ENCODE data around the gene ADCYAP1R1. TPM values are rescaled to one million over a fixed set of nuclear protein-coding genes. Genes with fewer than 3 reads are reported as not detected.

The ADCYAP1R1 gene
- total RNA-seq, 1 donor from 2014 or later, result 0.39 TPM

DNA sequence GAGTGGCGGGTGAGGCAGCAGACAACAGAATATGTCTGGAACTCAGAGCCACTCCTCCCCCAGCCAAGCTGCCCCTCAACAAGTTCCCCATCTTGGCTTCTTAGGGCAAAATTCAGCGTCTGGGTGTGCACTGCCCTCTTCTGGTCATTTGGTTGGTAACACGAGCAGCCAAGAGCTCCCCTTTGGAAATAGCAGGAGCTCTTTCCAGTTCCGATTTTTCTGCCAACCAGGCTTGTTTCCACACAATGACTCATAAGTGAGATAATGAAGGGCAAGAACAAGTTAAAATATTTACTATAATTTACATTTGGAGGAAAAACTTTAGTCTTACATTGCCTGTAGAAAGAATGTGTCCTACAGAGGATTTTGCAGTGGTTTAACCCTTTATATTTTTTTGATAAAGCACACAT, 70.5 kb downstream of the ADCYAP1R1 start:
- peak; percentile 87 for TF ChIP-seq CTCF (IDR thresholded peaks at IDR 0.05)
- TF ChIP-seq EZH2phosphoT487 (IDR thresholded peaks at IDR 0.05), result no peak
- no peak for TF ChIP-seq EZH2 (IDR thresholded peaks at IDR 0.05)
- Mint-ChIP-seq H3K27ac (no peak overlapping the region), H3K4me3 (no peak overlapping the region), H3K4me1 (peaks cover 5% of the 10 kb centered on the region), H3K27me3 (ENCODE audit: insufficient read depth, low read depth) (peaks cover 7% of the 10 kb centered on the region), H3K9me3 (no peaks in the 10 kb centered on the region), H3K36me3 (no peaks in the 10 kb centered on the region)
- Histone ChIP-seq H3K27ac (no peak overlapping the region), H3F3A (ENCODE audit: low read depth) (no peaks in the 10 kb centered on the region), H3K9ac (no peak overlapping the region), H3K9me3 (ENCODE audit: low read depth) (no peaks in the 10 kb centered on the region), H4K20me1 (ENCODE audit: low read depth) (no peaks in the 10 kb centered on the region), H2AFZ (replicated peaks) (no peak overlapping the region), H3K4me1 (no peaks in the 10 kb centered on the region), H3K36me3 (no peaks in the 10 kb centered on the region), H3K4me2 (no peak overlapping the region), H3K27me3 (peaks cover 24% of the 10 kb centered on the region), H3K4me3 (no peak overlapping the region), H3K79me2 (ENCODE audit: low read depth) (no peaks in the 10 kb centered on the region)
- DNase-seq (ENCODE audit: low spot score), result peak; percentile 82

DNA sequence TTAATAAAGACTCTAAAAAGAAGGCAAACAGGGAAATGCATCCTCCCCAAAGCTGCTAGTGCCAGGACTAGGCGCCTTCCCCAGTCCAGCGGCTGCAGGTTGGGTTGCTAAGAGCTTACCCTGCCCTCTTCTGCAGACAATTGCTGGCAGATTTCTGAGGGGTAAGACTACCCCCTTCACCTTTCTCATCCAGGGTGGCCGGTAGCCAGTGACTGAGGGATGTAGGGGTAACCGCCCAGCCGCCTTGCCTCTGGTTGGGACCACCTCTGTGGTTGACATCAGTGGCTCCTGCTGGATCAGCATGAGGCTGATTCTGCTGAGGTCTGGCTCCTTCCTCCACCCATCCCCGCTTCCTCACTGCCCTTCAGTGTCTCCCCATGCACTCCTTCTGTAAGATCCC, 71.2 kb downstream of the ADCYAP1R1 start:
- H4K20me1 ChIP-seq (ENCODE audit: low read depth), result no peaks in the 10 kb centered on the region
- no peaks in the 10 kb centered on the region for H3K4me1 ChIP-seq
- no peak overlapping the region for H3K4me2 ChIP-seq
- no peaks in the 10 kb centered on the region for H3K9me3 Mint-ChIP-seq
- H2AFZ ChIP-seq (replicated peaks), result no peak overlapping the region
- no peak overlapping the region for H3K9ac ChIP-seq
- H3K36me3 Mint-ChIP-seq, result no peaks in the 10 kb centered on the region
- no peak overlapping the region for H3K27ac ChIP-seq
- H3K4me3 Mint-ChIP-seq, result no peak overlapping the region
- peaks cover 18% of the 10 kb centered on the region for H3K27me3 ChIP-seq
- H3K79me2 ChIP-seq (ENCODE audit: low read depth), result no peaks in the 10 kb centered on the region
- TF ChIP-seq CTCF (IDR thresholded peaks at IDR 0.05) (no peak), EZH2phosphoT487 (IDR thresholded peaks at IDR 0.05) (no peak), EZH2 (IDR thresholded peaks at IDR 0.05) (no peak)
- no peaks in the 10 kb centered on the region for H3F3A ChIP-seq (ENCODE audit: low read depth)
- H3K27me3 Mint-ChIP-seq (ENCODE audit: insufficient read depth, low read depth), result peaks cover 7% of the 10 kb centered on the region
- no peaks in the 10 kb centered on the region for H3K36me3 ChIP-seq
- DNase-seq (ENCODE audit: low spot score), result no peak
- no peak overlapping the region for H3K4me3 ChIP-seq
- peaks cover 5% of the 10 kb centered on the region for H3K4me1 Mint-ChIP-seq
- no peaks in the 10 kb centered on the region for H3K9me3 ChIP-seq (ENCODE audit: low read depth)
- no peak overlapping the region for H3K27ac Mint-ChIP-seq

GRCh38 chr7:31123726-31124125, 71.6 kb downstream of the ADCYAP1R1 start:
- H3K4me2 ChIP-seq, result no peak overlapping the region
- H3K36me3 Mint-ChIP-seq, result no peaks in the 10 kb centered on the region
- no peaks in the 10 kb centered on the region for H3F3A ChIP-seq (ENCODE audit: low read depth)
- no peak for DNase-seq (ENCODE audit: low spot score)
- H3K4me3 Mint-ChIP-seq, result no peak overlapping the region
- no peaks in the 10 kb centered on the region for H3K4me1 ChIP-seq
- H3K27me3 ChIP-seq, result peaks cover 16% of the 10 kb centered on the region
- H3K4me3 ChIP-seq, result no peak overlapping the region
- no peaks in the 10 kb centered on the region for H3K9me3 Mint-ChIP-seq
- H3K4me1 Mint-ChIP-seq, result peaks cover 5% of the 10 kb centered on the region
- H3K27ac ChIP-seq, result no peak overlapping the region
- no peaks in the 10 kb centered on the region for H3K9me3 ChIP-seq (ENCODE audit: low read depth)
- no peak overlapping the region for H2AFZ ChIP-seq (replicated peaks)
- no peaks in the 10 kb centered on the region for H3K36me3 ChIP-seq
- H4K20me1 ChIP-seq (ENCODE audit: low read depth), result no peaks in the 10 kb centered on the region
- no peak overlapping the region for H3K9ac ChIP-seq
- no peaks in the 10 kb centered on the region for H3K79me2 ChIP-seq (ENCODE audit: low read depth)
- no peak for TF ChIP-seq EZH2 (IDR thresholded peaks at IDR 0.05)
- no peak for TF ChIP-seq CTCF (IDR thresholded peaks at IDR 0.05)
- TF ChIP-seq EZH2phosphoT487 (IDR thresholded peaks at IDR 0.05), result no peak
- peaks cover 7% of the 10 kb centered on the region for H3K27me3 Mint-ChIP-seq (ENCODE audit: insufficient read depth, low read depth)
- no peak overlapping the region for H3K27ac Mint-ChIP-seq
